ENCODE data around the gene NDFIP1.

Gene NDFIP1

GRCh38 chr5:142104491-142104890 is 4.1 kb upstream of the NDFIP1 start:
- Mint-ChIP-seq H3K4me1 (peaks cover 69% of the 10 kb centered on the region), H3K36me3 (peaks cover 4% of the 10 kb centered on the region), H3K27me3 (no peaks in the 10 kb centered on the region), H3K4me3 (peak overlapping the region; percentile 56), H3K27ac (peak overlapping the region; percentile 97), H3K9me3 (no peaks in the 10 kb centered on the region)

GRCh38 chr5:142106061-142106460 is 2.5 kb upstream of the NDFIP1 start:
- H3K4me3 Mint-ChIP-seq, result peak overlapping the region; percentile 59
- H3K4me1 Mint-ChIP-seq, result peaks cover 56% of the 10 kb centered on the region
- H3K27me3 Mint-ChIP-seq, result no peaks in the 10 kb centered on the region
- no peaks in the 10 kb centered on the region for H3K9me3 Mint-ChIP-seq
- peaks cover 10% of the 10 kb centered on the region for H3K36me3 Mint-ChIP-seq
- H3K27ac Mint-ChIP-seq, result peak overlapping the region; percentile 99

GRCh38 chr5:142107036-142107735 is 1.4 kb upstream of the NDFIP1 start:
- H3K27me3 Mint-ChIP-seq, result no peaks in the 10 kb centered on the region
- H3K36me3 Mint-ChIP-seq, result peaks cover 15% of the 10 kb centered on the region
- peak overlapping the region; percentile 97 for H3K27ac Mint-ChIP-seq
- no peaks in the 10 kb centered on the region for H3K9me3 Mint-ChIP-seq
- peak overlapping the region; percentile 84 for H3K4me3 Mint-ChIP-seq
- peaks cover 59% of the 10 kb centered on the region for H3K4me1 Mint-ChIP-seq

GRCh38 chr5:142107736-142108431 is 695 bp upstream of the NDFIP1 start:
- Mint-ChIP-seq H3K36me3 (peaks cover 17% of the 10 kb centered on the region), H3K27ac (peak overlapping the region; percentile 97), H3K4me1 (peaks cover 63% of the 10 kb centered on the region), H3K27me3 (no peaks in the 10 kb centered on the region), H3K9me3 (no peaks in the 10 kb centered on the region), H3K4me3 (peak overlapping the region; percentile 84)

- H3K4me1 Mint-ChIP-seq, result peaks cover 74% of the 10 kb centered on the region
- H3K27me3 Mint-ChIP-seq, result no peaks in the 10 kb centered on the region
- peak overlapping the region; percentile 99 for H3K27ac Mint-ChIP-seq
- peak overlapping the region; percentile 99 for H3K4me3 Mint-ChIP-seq
- H3K36me3 Mint-ChIP-seq, result peaks cover 25% of the 10 kb centered on the region
- no peaks in the 10 kb centered on the region for H3K9me3 Mint-ChIP-seq
Measured at GRCh38 chr5:142109331-142110045, 909 bp downstream of the NDFIP1 start.

GRCh38 chr5:142110046-142110531 is 1.5 kb downstream of the NDFIP1 start:
- peak overlapping the region; percentile 99 for H3K27ac Mint-ChIP-seq

GRCh38 chr5:142110988-142111687 is 2.6 kb downstream of the NDFIP1 start:
- Mint-ChIP-seq H3K27ac (peak overlapping the region; percentile 88), H3K27me3 (no peaks in the 10 kb centered on the region), H3K9me3 (no peaks in the 10 kb centered on the region), H3K4me1 (peaks cover 70% of the 10 kb centered on the region), H3K4me3 (peak overlapping the region; percentile 99), H3K36me3 (peaks cover 28% of the 10 kb centered on the region)

More at GRCh38 chr5:142110046-142110531, 1.5 kb downstream of the NDFIP1 start:
- Mint-ChIP-seq H3K4me1 (peaks cover 72% of the 10 kb centered on the region), H3K27me3 (no peaks in the 10 kb centered on the region), H3K9me3 (no peaks in the 10 kb centered on the region), H3K4me3 (peak overlapping the region; percentile 99), H3K36me3 (peaks cover 25% of the 10 kb centered on the region)

- Mint-ChIP-seq H3K27ac (peak overlapping the region; percentile 23), H3K4me3 (no peak overlapping the region)
Measured at GRCh38 chr5:142114687-142115086, 6.1 kb downstream of the NDFIP1 start.

GRCh38 chr5:142115937-142116614 is 7.5 kb downstream of the NDFIP1 start:
- peak overlapping the region; percentile 76 for H3K4me3 Mint-ChIP-seq
- peaks cover 33% of the 10 kb centered on the region for H3K36me3 Mint-ChIP-seq
- no peaks in the 10 kb centered on the region for H3K9me3 Mint-ChIP-seq
- H3K4me1 Mint-ChIP-seq, result peaks cover 88% of the 10 kb centered on the region
- peak overlapping the region; percentile 83 for H3K27ac Mint-ChIP-seq
- H3K27me3 Mint-ChIP-seq, result no peaks in the 10 kb centered on the region

More at GRCh38 chr5:142114687-142115086, 6.1 kb downstream of the NDFIP1 start:
- H3K36me3 Mint-ChIP-seq, result peaks cover 37% of the 10 kb centered on the region
- H3K27me3 Mint-ChIP-seq, result no peaks in the 10 kb centered on the region
- H3K9me3 Mint-ChIP-seq, result no peaks in the 10 kb centered on the region
- peaks cover 79% of the 10 kb centered on the region for H3K4me1 Mint-ChIP-seq

GRCh38 chr5:142117579-142118151 is 9.1 kb downstream of the NDFIP1 start:
- Mint-ChIP-seq H3K4me3 (peak overlapping the region; percentile 79), H3K4me1 (peaks cover 91% of the 10 kb centered on the region), H3K27ac (peak overlapping the region; percentile 96), H3K9me3 (no peaks in the 10 kb centered on the region), H3K27me3 (no peaks in the 10 kb centered on the region), H3K36me3 (peaks cover 33% of the 10 kb centered on the region)

GRCh38 chr5:142118155-142118686 is 9.6 kb downstream of the NDFIP1 start:
- Mint-ChIP-seq H3K4me3 (peak overlapping the region; percentile 79), H3K36me3 (peaks cover 30% of the 10 kb centered on the region), H3K27ac (peak overlapping the region; percentile 96)

GRCh38 chr5:142119051-142119625 is 10.6 kb downstream of the NDFIP1 start:
- Mint-ChIP-seq H3K9me3 (no peaks in the 10 kb centered on the region), H3K4me1 (peaks cover 83% of the 10 kb centered on the region), H3K36me3 (peaks cover 29% of the 10 kb centered on the region), H3K27me3 (no peaks in the 10 kb centered on the region), H3K27ac (peak overlapping the region; percentile 13), H3K4me3 (peak overlapping the region; percentile 33)

More at GRCh38 chr5:142118155-142118686, 9.6 kb downstream of the NDFIP1 start:
- Mint-ChIP-seq H3K9me3 (no peaks in the 10 kb centered on the region), H3K27me3 (no peaks in the 10 kb centered on the region), H3K4me1 (peaks cover 88% of the 10 kb centered on the region)

GRCh38 chr5:142120247-142120935 is 11.8 kb downstream of the NDFIP1 start:
- H3K9me3 Mint-ChIP-seq, result no peaks in the 10 kb centered on the region
- H3K36me3 Mint-ChIP-seq, result peaks cover 34% of the 10 kb centered on the region
- peak overlapping the region; percentile 71 for H3K27ac Mint-ChIP-seq
- no peaks in the 10 kb centered on the region for H3K27me3 Mint-ChIP-seq
- H3K4me1 Mint-ChIP-seq, result peaks cover 85% of the 10 kb centered on the region
- peak overlapping the region; percentile 68 for H3K4me3 Mint-ChIP-seq
